Chondrocyte (in vitro differentiated cells): ENCODE results near the gene APLN. TPM values are rescaled to one million over a fixed set of nuclear protein-coding genes. Genes with fewer than 3 reads are reported as not detected.

ENCODE experiments used
- DNase-seq: peaks from one replicate; pipeline ENCODE4 v3.0.0; 2021; ENCODE audit warnings: mixed read lengths, low spot score
- H3K27ac Mint-ChIP-seq: one replicate; pipeline ENCODE4 v1.8.0; 2021; ENCODE audit warnings: mild to moderate bottlenecking, moderate library complexity, mixed read lengths; ENCODE audit not compliant: unreplicated experiment
- H3K27me3 Mint-ChIP-seq: 2 replicates; pipeline ENCODE4 v1.8.0; 2021; ENCODE audit warnings: low read depth, mixed read lengths
- H3K36me3 Mint-ChIP-seq: 2 replicates; pipeline ENCODE4 v1.8.0; 2021; ENCODE audit warnings: low read depth, mixed read lengths
- H3K4me1 Mint-ChIP-seq: 2 replicates; pipeline ENCODE4 v1.8.0; 2021; ENCODE audit warnings: low read depth, mild to moderate bottlenecking, mixed read lengths
- H3K4me3 Mint-ChIP-seq: one replicate; pipeline ENCODE4 v1.8.0; 2021; ENCODE audit warnings: mild to moderate bottlenecking, moderate library complexity, mixed read lengths; ENCODE audit not compliant: unreplicated experiment
- H3K9me3 Mint-ChIP-seq: 2 replicates; pipeline ENCODE4 v1.8.0; 2021; ENCODE audit warnings: low read depth, mixed read lengths
- CTCF ChIP-seq: fragments of 200-600 bp; sonication (generic); IDR thresholded peaks from 2 replicates; pipeline ENCODE4 v1.5.0; 2021; ENCODE audit warnings: antibody characterized with exemption, mild to moderate bottlenecking, moderate library complexity
- total RNA-seq: library from RNA; stranded (reverse); gene quantifications from 3 replicates; pipeline ENCODE4 v1.2.1, GENCODE V29; 2021

Gene APLN
- total RNA-seq, 1 donor from 2014 or later: 1.3 TPM

GRCh38 chrX:129626026-129626425 is 28.7 kb downstream of the APLN start:
- Mint-ChIP-seq H3K9me3 (no peaks in the 10 kb centered on the region), H3K36me3 (no peaks in the 10 kb centered on the region), H3K27ac (no peak overlapping the region), H3K27me3 (no peaks in the 10 kb centered on the region), H3K4me1 (no peaks in the 10 kb centered on the region), H3K4me3 (no peak overlapping the region)
- no peak for DNase-seq
- no peak for TF ChIP-seq CTCF

GRCh38 chrX:129622757-129623301 is 31.9 kb downstream of the APLN start:
- no peak overlapping the region for H3K4me3 Mint-ChIP-seq
- no peaks in the 10 kb centered on the region for H3K36me3 Mint-ChIP-seq
- no peaks in the 10 kb centered on the region for H3K4me1 Mint-ChIP-seq
- TF ChIP-seq CTCF: no peak
- no peaks in the 10 kb centered on the region for H3K9me3 Mint-ChIP-seq
- no peaks in the 10 kb centered on the region for H3K27me3 Mint-ChIP-seq
- no peak overlapping the region for H3K27ac Mint-ChIP-seq
- DNase-seq: no peak

GRCh38 chrX:129618997-129619396 is 35.8 kb downstream of the APLN start:
- no peak for DNase-seq
- no peak overlapping the region for H3K4me3 Mint-ChIP-seq
- H3K27ac Mint-ChIP-seq: no peak overlapping the region
- H3K36me3 Mint-ChIP-seq: no peaks in the 10 kb centered on the region
- H3K4me1 Mint-ChIP-seq: no peaks in the 10 kb centered on the region
- H3K9me3 Mint-ChIP-seq: no peaks in the 10 kb centered on the region
- TF ChIP-seq CTCF: no peak
- no peaks in the 10 kb centered on the region for H3K27me3 Mint-ChIP-seq

GRCh38 chrX:129617420-129617819 is 37.3 kb downstream of the APLN start:
- no peaks in the 10 kb centered on the region for H3K36me3 Mint-ChIP-seq
- no peak for TF ChIP-seq CTCF
- no peaks in the 10 kb centered on the region for H3K9me3 Mint-ChIP-seq
- no peaks in the 10 kb centered on the region for H3K27me3 Mint-ChIP-seq
- DNase-seq: no peak
- no peak overlapping the region for H3K4me3 Mint-ChIP-seq
- H3K4me1 Mint-ChIP-seq: peaks cover 2% of the 10 kb centered on the region
- no peak overlapping the region for H3K27ac Mint-ChIP-seq

DNA sequence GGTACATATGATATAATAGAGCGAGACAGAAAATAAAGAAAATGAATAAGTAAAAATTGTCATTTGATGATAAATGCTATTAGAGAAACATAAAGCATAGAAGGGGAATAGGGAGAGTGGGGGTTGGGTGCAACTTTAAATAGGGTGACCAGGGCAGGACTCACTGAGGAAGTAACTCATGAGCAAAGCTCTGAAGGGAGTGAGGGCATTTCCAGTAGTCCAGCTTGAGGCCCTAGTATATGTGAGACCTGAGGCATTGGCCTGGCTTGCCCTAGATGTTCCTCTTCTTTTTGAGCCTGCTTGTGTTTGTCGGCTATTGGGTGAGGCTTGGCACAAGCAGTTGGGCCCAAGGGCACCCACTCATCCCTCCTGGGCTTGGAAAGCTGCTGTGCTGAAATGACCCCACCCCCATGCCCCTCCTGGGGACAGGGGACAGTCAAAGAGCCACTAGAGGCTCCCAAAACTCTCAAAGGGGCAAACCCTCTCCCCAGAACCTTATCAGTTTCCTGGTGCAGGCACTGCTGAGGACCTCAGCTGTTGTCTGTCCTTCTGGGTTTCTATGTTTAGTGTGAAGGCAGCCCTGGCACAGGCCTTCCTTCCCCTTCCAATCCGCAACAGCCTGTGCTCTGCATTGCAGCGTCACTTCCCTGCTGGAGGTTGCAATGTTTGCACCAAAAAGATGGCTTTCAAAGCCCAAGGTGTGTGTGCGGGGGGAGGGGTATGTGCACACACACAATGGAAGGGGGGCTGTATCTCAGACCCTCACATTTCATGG is 40.1 kb downstream of the APLN start:
- no peak overlapping the region for H3K4me3 Mint-ChIP-seq
- no peak for DNase-seq
- no peaks in the 10 kb centered on the region for H3K36me3 Mint-ChIP-seq
- H3K4me1 Mint-ChIP-seq: peaks cover 2% of the 10 kb centered on the region
- no peak overlapping the region for H3K27ac Mint-ChIP-seq
- H3K27me3 Mint-ChIP-seq: no peaks in the 10 kb centered on the region
- no peaks in the 10 kb centered on the region for H3K9me3 Mint-ChIP-seq
- TF ChIP-seq CTCF: no peak
